Nephron progenitor cell (in vitro differentiated cells): ENCODE data around the gene TOP2B.

Experiments
- DNase-seq: peaks from one replicate; pipeline ENCODE4 v3.0.0; 2021
- H3K27ac Mint-ChIP-seq: 2 replicates; pipeline ENCODE4 v1.8.0; 2021; ENCODE audit warnings: mild to moderate bottlenecking, moderate library complexity, mixed read lengths
- H3K27me3 Mint-ChIP-seq: 2 replicates; pipeline ENCODE4 v1.8.0; 2021; ENCODE audit warnings: mild to moderate bottlenecking, low read depth, mixed read lengths; ENCODE audit not compliant: poor library complexity
- H3K36me3 Mint-ChIP-seq: 2 replicates; pipeline ENCODE4 v1.8.0; 2021; ENCODE audit warnings: low read depth, mixed read lengths
- H3K4me1 Mint-ChIP-seq: 2 replicates; pipeline ENCODE4 v1.8.0; 2021; ENCODE audit warnings: mixed read lengths
- H3K4me3 Mint-ChIP-seq: 2 replicates; pipeline ENCODE4 v1.8.0; 2021; ENCODE audit warnings: mild to moderate bottlenecking, moderate library complexity, mixed read lengths
- H3K9me3 Mint-ChIP-seq: 2 replicates; pipeline ENCODE4 v1.8.0; 2021; ENCODE audit warnings: mild to moderate bottlenecking, moderate library complexity, mixed read lengths
- TF ChIP-seq, protein P1 (sequence below): fragments of 200-600 bp; sonication (generic); IDR thresholded peaks from 2 replicates; pipeline ENCODE4 v1.5.0; 2021; ENCODE audit warnings: antibody characterized with exemption

The TOP2B gene

DNA sequence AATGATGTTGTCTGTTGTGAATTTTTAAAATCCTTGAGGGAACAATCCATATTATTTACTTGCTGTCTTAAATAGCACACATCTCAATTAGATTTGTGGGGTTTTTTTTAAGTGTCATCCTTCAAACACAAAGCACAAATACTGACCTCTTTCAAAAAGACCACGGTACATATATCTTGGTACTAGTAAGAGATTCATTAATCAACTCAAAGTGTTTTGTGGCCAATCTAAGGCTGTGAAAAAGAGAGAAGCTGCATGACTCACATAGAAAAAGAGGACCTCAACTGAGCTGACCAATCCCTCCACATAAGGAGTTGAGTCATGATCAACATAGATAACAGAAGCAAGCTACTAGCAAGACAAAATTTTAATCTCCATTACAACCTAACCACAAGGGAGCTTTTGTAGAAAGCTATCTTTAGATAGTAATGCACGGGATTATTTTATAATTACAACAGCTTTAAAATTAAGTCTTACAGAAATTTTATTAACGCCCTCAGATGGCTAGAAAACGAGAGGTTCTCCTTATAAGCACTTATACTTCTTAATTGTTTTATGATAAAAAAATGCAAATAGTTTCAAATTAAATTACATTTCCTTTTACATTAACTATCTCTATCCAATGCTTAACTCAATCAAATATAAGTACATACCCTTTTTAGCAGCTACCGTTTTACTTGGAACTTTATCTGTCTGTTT, 60.5 kb downstream of the TOP2B start:
- Mint-ChIP-seq H3K27me3 (no peaks in the 10 kb centered on the region), H3K4me1 (no peaks in the 10 kb centered on the region), H3K27ac (peak overlapping the region; percentile 30), H3K36me3 (peaks cover 78% of the 10 kb centered on the region), H3K9me3 (no peaks in the 10 kb centered on the region), H3K4me3 (no peak overlapping the region)
- no peak for DNase-seq
- TF ChIP-seq, protein P1, sequence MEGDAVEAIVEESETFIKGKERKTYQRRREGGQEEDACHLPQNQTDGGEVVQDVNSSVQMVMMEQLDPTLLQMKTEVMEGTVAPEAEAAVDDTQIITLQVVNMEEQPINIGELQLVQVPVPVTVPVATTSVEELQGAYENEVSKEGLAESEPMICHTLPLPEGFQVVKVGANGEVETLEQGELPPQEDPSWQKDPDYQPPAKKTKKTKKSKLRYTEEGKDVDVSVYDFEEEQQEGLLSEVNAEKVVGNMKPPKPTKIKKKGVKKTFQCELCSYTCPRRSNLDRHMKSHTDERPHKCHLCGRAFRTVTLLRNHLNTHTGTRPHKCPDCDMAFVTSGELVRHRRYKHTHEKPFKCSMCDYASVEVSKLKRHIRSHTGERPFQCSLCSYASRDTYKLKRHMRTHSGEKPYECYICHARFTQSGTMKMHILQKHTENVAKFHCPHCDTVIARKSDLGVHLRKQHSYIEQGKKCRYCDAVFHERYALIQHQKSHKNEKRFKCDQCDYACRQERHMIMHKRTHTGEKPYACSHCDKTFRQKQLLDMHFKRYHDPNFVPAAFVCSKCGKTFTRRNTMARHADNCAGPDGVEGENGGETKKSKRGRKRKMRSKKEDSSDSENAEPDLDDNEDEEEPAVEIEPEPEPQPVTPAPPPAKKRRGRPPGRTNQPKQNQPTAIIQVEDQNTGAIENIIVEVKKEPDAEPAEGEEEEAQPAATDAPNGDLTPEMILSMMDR, result no peak

DNA sequence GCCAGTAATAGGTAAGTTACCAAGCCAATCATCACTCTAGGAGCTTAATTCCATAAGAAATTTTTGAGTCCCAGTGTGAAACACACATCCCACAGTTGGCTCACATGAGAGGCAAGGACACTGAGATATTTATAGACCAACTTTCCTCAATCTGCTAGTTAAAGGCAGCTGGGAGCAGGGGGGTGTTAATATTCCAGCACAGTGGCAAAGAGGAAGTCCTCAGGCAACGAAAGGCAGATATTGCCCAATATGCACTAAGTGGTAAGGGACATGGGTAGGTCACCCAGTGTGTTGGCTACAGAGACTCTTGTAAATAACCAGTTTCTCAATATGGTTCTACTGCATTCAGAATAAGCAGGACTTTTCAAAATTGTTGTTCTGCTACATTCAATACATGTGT, 61.0 kb downstream of the TOP2B start:
- no peak for DNase-seq
- TF ChIP-seq, protein P1, result no peak
- Mint-ChIP-seq H3K4me3 (no peak overlapping the region), H3K27me3 (no peaks in the 10 kb centered on the region), H3K4me1 (no peaks in the 10 kb centered on the region), H3K36me3 (peaks cover 82% of the 10 kb centered on the region), H3K27ac (peak overlapping the region; percentile 37), H3K9me3 (no peaks in the 10 kb centered on the region)

DNA sequence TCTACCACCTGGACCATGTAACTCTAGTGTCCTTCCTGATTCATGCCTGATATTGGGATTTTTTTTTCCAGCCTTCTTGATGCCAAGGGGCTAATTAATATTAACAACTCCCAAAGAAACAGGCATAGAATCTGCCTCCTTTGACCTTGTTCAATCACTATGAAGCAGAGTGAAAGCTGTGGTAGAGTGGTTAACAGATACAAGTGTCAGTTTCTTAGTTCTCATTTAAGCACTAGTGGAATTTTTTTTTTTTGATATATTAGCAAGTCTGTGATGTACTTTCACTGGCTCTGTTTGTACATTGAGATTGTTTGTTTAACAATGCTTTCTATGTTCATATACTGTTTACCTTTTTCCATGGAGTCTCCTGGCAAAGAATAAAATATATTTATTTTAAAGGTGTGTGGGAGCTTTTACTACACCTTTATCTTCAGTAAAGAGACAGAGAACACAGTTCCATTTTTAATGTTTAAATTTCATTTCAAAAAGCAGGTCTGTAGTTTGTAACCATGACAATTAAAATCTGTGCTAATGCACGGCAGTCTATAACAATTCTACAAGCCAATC, 67.1 kb downstream of the TOP2B start:
- TF ChIP-seq, protein P1, result no peak
- Mint-ChIP-seq H3K4me1 (peaks cover 20% of the 10 kb centered on the region), H3K36me3 (peaks cover 51% of the 10 kb centered on the region), H3K27me3 (no peaks in the 10 kb centered on the region), H3K4me3 (no peak overlapping the region), H3K9me3 (no peaks in the 10 kb centered on the region), H3K27ac (no peak overlapping the region)
- DNase-seq, result no peak

DNA sequence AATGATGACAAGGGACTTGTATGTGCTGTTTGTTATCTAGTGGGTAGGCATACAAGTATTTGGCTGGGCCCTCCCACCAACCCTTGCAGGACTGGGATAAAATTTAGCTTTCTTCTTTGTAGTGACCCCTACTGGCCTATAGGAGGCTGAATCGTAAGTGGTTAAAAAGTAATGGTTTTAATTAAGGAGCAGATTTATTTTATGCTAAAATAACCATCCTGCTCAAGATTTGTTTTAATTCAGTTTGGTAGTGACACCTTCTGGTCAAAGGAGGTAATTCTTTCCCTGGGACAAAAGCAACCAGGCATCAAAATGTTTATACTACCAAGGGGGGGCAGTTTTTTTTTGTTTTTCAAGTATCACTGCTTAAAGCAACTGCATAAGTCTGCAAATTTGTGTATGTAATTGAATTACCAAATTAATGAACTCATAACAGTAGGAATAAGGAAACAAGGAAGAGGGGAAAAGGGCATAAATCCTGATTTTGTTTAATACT, 70.7 kb downstream of the TOP2B start:
- H3K4me1 Mint-ChIP-seq, result peaks cover 27% of the 10 kb centered on the region
- no peaks in the 10 kb centered on the region for H3K27me3 Mint-ChIP-seq
- no peak overlapping the region for H3K4me3 Mint-ChIP-seq
- H3K36me3 Mint-ChIP-seq, result peaks cover 27% of the 10 kb centered on the region
- TF ChIP-seq, protein P1, result peak; percentile 86
- no peaks in the 10 kb centered on the region for H3K9me3 Mint-ChIP-seq
- no peak for DNase-seq
- H3K27ac Mint-ChIP-seq, result no peak overlapping the region

DNA sequence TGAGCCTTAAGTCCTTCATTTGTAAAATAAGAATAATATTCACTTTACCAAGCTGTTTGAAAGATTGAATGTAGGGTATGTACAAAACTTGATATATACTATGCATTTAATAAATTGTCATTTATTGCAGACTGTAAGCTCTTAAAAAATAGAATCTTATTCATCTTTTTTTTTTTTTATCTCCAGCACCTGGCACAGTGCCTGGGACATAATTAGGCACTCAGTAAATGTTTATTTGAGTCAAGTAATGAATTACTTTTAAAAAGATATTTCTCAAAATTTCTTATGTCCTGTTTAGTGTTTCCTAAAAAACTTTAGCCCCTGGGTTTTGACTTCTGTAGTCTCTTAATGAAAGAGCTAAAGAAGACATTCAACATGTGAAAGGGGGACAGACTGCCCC, 71.7 kb downstream of the TOP2B start:
- DNase-seq, result no peak
- Mint-ChIP-seq H3K36me3 (peaks cover 31% of the 10 kb centered on the region), H3K4me1 (peaks cover 27% of the 10 kb centered on the region), H3K4me3 (no peak overlapping the region), H3K27me3 (no peaks in the 10 kb centered on the region), H3K27ac (no peak overlapping the region), H3K9me3 (no peaks in the 10 kb centered on the region)
- TF ChIP-seq, protein P1, result no peak

DNA sequence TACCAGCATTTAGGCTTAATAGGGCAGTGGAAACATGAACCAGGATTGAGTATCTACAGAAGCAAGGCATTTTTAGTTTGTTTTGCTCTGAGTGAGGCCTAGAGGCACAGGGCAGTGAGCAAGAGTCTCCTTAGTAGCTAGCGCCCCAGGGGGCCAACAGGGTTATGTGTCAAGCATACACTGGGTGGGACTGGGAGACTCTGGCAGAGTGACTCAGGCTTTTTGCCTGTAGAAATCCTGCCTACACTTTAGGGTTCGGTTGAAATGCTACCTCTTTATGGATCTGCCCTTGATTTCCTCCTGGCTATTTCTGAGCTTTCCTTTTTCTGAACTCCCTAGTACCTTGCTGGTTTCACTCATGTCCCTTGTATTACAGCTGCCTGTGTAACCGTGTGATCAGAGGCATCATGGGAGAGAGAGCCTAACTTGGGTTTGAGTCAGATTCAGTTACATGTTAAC, 72.2 kb downstream of the TOP2B start:
- Mint-ChIP-seq H3K9me3 (no peaks in the 10 kb centered on the region), H3K4me1 (peaks cover 27% of the 10 kb centered on the region), H3K27ac (no peak overlapping the region), H3K27me3 (no peaks in the 10 kb centered on the region), H3K36me3 (peaks cover 35% of the 10 kb centered on the region), H3K4me3 (no peak overlapping the region)
- no peak for DNase-seq
- TF ChIP-seq, protein P1, result peak; percentile 8
